ENCODE data around the gene SLC6A17.

Gene SLC6A17

GRCh38 chr1:110150330-110151174 is at the start of gene SLC6A17:
SLC6A17 (plus strand) TSS chr1:110150494; CDS start chr1:110166930, 16,436 bp downstream.
- H3K79me2 ChIP-seq (ENCODE audit: insufficient read depth, low read length) = no peaks in the 10 kb centered on the region
- H2AFZ ChIP-seq (ENCODE audit: low read length) = no peak within 1 kb of the TSS
- no peak within 1 kb of the TSS for H3K27ac ChIP-seq (ENCODE audit: low read depth, low read length, poor library complexity, severe bottlenecking)
- no peaks in the 10 kb centered on the region for H3K27me3 ChIP-seq (ENCODE audit: insufficient read depth, low read length)
- no peak within 1 kb of the TSS for H3K4me3 ChIP-seq (ENCODE audit: low read depth, low read length, poor library complexity, severe bottlenecking)
- no peak for TF ChIP-seq CTCF (IDR thresholded peaks at IDR 0.05; ENCODE audit: low read length)
- TF ChIP-seq EZH2 (IDR thresholded peaks at IDR 0.05; ENCODE audit: borderline replicate concordance, low read length) = no peak
- H3K9me3 ChIP-seq (ENCODE audit: low read length) = no peaks in the 10 kb centered on the region
- H3K9me2 ChIP-seq (ENCODE audit: low read depth, low read length) = no peaks in the 10 kb centered on the region
- H3K36me3 ChIP-seq (ENCODE audit: insufficient read depth, low read length) = no peaks in the 10 kb centered on the region
- H3K4me1 ChIP-seq (ENCODE audit: insufficient read depth, low read length, severe bottlenecking) = no peaks in the 10 kb centered on the region
- H4K20me1 ChIP-seq (ENCODE audit: insufficient read depth, low read length) = no peaks in the 10 kb centered on the region
- no peaks in the 10 kb centered on the region for H3F3A ChIP-seq (ENCODE audit: insufficient read depth, low read length)
- H3K9ac ChIP-seq (ENCODE audit: low read length) = no peak within 1 kb of the TSS
- H3K4me2 ChIP-seq (ENCODE audit: low read length) = no peak within 1 kb of the TSS

- no peaks in the 10 kb centered on the region for H3K9me2 ChIP-seq (ENCODE audit: low read depth, low read length)
- TF ChIP-seq EZH2 (IDR thresholded peaks at IDR 0.05; ENCODE audit: borderline replicate concordance, low read length) (no peak), CTCF (IDR thresholded peaks at IDR 0.05; ENCODE audit: low read length) (no peak)
- H4K20me1 ChIP-seq (ENCODE audit: insufficient read depth, low read length) = no peaks in the 10 kb centered on the region
- H3F3A ChIP-seq (ENCODE audit: insufficient read depth, low read length) = no peaks in the 10 kb centered on the region
- H3K9ac ChIP-seq (ENCODE audit: low read length) = no peak overlapping the region
- H2AFZ ChIP-seq (ENCODE audit: low read length) = no peak overlapping the region
- no peaks in the 10 kb centered on the region for H3K79me2 ChIP-seq (ENCODE audit: insufficient read depth, low read length)
- H3K9me3 ChIP-seq (ENCODE audit: low read length) = no peaks in the 10 kb centered on the region
- H3K4me3 ChIP-seq (ENCODE audit: low read depth, low read length, poor library complexity, severe bottlenecking) = no peak overlapping the region
- H3K36me3 ChIP-seq (ENCODE audit: insufficient read depth, low read length) = no peaks in the 10 kb centered on the region
- no peaks in the 10 kb centered on the region for H3K27me3 ChIP-seq (ENCODE audit: insufficient read depth, low read length)
- no peak overlapping the region for H3K27ac ChIP-seq (ENCODE audit: low read depth, low read length, poor library complexity, severe bottlenecking)
- H3K4me2 ChIP-seq (ENCODE audit: low read length) = no peak overlapping the region
- H3K4me1 ChIP-seq (ENCODE audit: insufficient read depth, low read length, severe bottlenecking) = no peaks in the 10 kb centered on the region
Observed at GRCh38 chr1:110102081-110102480, 48.2 kb upstream of the SLC6A17 start.

- Histone ChIP-seq H3K79me2 (ENCODE audit: insufficient read depth, low read length) (no peaks in the 10 kb centered on the region), H3K4me3 (ENCODE audit: low read depth, low read length, poor library complexity, severe bottlenecking) (no peak overlapping the region), H2AFZ (ENCODE audit: low read length) (no peak overlapping the region), H3K4me1 (ENCODE audit: insufficient read depth, low read length, severe bottlenecking) (no peaks in the 10 kb centered on the region), H3K4me2 (ENCODE audit: low read length) (no peak overlapping the region), H3K9ac (ENCODE audit: low read length) (no peak overlapping the region), H3K9me2 (ENCODE audit: low read depth, low read length) (no peaks in the 10 kb centered on the region), H3K36me3 (ENCODE audit: insufficient read depth, low read length) (no peaks in the 10 kb centered on the region), H3K27ac (ENCODE audit: low read depth, low read length, poor library complexity, severe bottlenecking) (no peak overlapping the region), H3F3A (ENCODE audit: insufficient read depth, low read length) (no peaks in the 10 kb centered on the region), H3K27me3 (ENCODE audit: insufficient read depth, low read length) (no peaks in the 10 kb centered on the region), H4K20me1 (ENCODE audit: insufficient read depth, low read length) (no peaks in the 10 kb centered on the region), H3K9me3 (ENCODE audit: low read length) (no peaks in the 10 kb centered on the region)
- no peak for TF ChIP-seq EZH2 (IDR thresholded peaks at IDR 0.05; ENCODE audit: borderline replicate concordance, low read length)
- TF ChIP-seq CTCF (IDR thresholded peaks at IDR 0.05; ENCODE audit: low read length) = peak; percentile 82
Observed at GRCh38 chr1:110106013-110106941, 44.0 kb upstream of the SLC6A17 start.
